HG03457 (cell line): ENCODE measurements around the gene STPG1.
"Not testable (repeated sequence)": the region's sequence is repeated elsewhere in the genome, so short reads cannot be mapped to it uniquely, and the experiment has no call there.

Experiments used
- ATAC-seq: cut with Tn5 transposase; IDR thresholded peaks from one replicate; pipeline ENCODE4 v1.9.1; 2021; ENCODE audit warnings: moderate number of reproducible peaks; ENCODE audit not compliant: unreplicated experiment

Gene STPG1

GRCh38 chr1:24413350-24414163 lies at the start of gene STPG1:
STPG1 (minus strand) TSS chr1:24413782; CDS start chr1:24401388, 12,394 bp downstream.
- no peak for ATAC-seq

GRCh38 chr1:24462128-24462527 lies 48.5 kb upstream of the STPG1 start:
- ATAC-seq, result not testable (repeated sequence)

- ATAC-seq, result no peak
Measured at GRCh38 chr1:24459551-24460266, 46.1 kb upstream of the STPG1 start.

GRCh38 chr1:24457866-24458265 lies 44.3 kb upstream of the STPG1 start:
- ATAC-seq, result no peak

- no peak for ATAC-seq
Measured at GRCh38 chr1:24455272-24455671, 41.7 kb upstream of the STPG1 start.

- ATAC-seq, result no peak
Measured at GRCh38 chr1:24454673-24455072, 41.1 kb upstream of the STPG1 start.

GRCh38 chr1:24452922-24453485 lies 39.4 kb upstream of the STPG1 start:
- no peak for ATAC-seq

- no peak for ATAC-seq
Measured at GRCh38 chr1:24451746-24452145, 38.2 kb upstream of the STPG1 start.

GRCh38 chr1:24450857-24451397 lies 37.3 kb upstream of the STPG1 start:
- ATAC-seq, result no peak

- ATAC-seq, result no peak
Measured at GRCh38 chr1:24450316-24450715, 36.7 kb upstream of the STPG1 start.

- not testable (repeated sequence) for ATAC-seq
Measured at GRCh38 chr1:24446446-24446845, 32.9 kb upstream of the STPG1 start.

- no peak for ATAC-seq
Measured at GRCh38 chr1:24443241-24443656, 29.7 kb upstream of the STPG1 start.

GRCh38 chr1:24442764-24443163 lies 29.2 kb upstream of the STPG1 start:
- no peak for ATAC-seq

- no peak for ATAC-seq
Measured at GRCh38 chr1:24441996-24442668, 28.6 kb upstream of the STPG1 start.

- no peak for ATAC-seq
Measured at GRCh38 chr1:24441480-24441879, 27.9 kb upstream of the STPG1 start.

- no peak for ATAC-seq
Measured at GRCh38 chr1:24440436-24440835, 26.9 kb upstream of the STPG1 start.

GRCh38 chr1:24438423-24438901 lies 24.9 kb upstream of the STPG1 start:
- no peak for ATAC-seq

- no peak for ATAC-seq
Measured at GRCh38 chr1:24437631-24438396, 24.2 kb upstream of the STPG1 start.

GRCh38 chr1:24435782-24436365 lies 22.3 kb upstream of the STPG1 start:
- ATAC-seq, result no peak

GRCh38 chr1:24427545-24427862 lies 13.9 kb upstream of the STPG1 start:
- no peak for ATAC-seq
